Endodermal cell (in vitro differentiated cells): ENCODE data around the gene USP4. TPM values are rescaled to one million over a fixed set of nuclear protein-coding genes. Genes with fewer than 3 reads are reported as not detected.
A peak's percentile ranks its signal among the peaks of the same experiment; 100 is the strongest.
"Not testable (repeated sequence)": the region's sequence is repeated elsewhere in the genome, so short reads cannot be mapped to it uniquely, and the experiment has no call there.

Experiments
- DNase-seq: peaks from one replicate; pipeline ENCODE4 v3.0.0-alpha.2; 2017
- H3K27ac ChIP-seq: 2 replicates; pipeline ENCODE4 v1.5.1; 2013; ENCODE audit warnings: mild to moderate bottlenecking, low read depth, low read length, moderate library complexity
- H3K27me3 ChIP-seq: 2 replicates; pipeline ENCODE4 v1.6.1; 2013; ENCODE audit warnings: mild to moderate bottlenecking, low read length, moderate library complexity; ENCODE audit not compliant: insufficient read depth, control insufficient read depth, poor library complexity, severe bottlenecking
- H3K36me3 ChIP-seq: 2 replicates; pipeline ENCODE4 v1.7.0; 2013; ENCODE audit warnings: mild to moderate bottlenecking, low read length, moderate library complexity; ENCODE audit not compliant: control insufficient read depth, insufficient read depth
- H3K4me1 ChIP-seq: one replicate; pipeline ENCODE4 v1.7.0; 2013; ENCODE audit warnings: low read length; ENCODE audit not compliant: control insufficient read depth, insufficient read depth
- H3K4me3 ChIP-seq: 2 replicates; pipeline ENCODE4 v1.5.1; 2013; ENCODE audit warnings: mild to moderate bottlenecking, low read length, moderate library complexity
- H3K9ac ChIP-seq: 2 replicates; pipeline ENCODE4 v1.6.1; 2013; ENCODE audit warnings: mild to moderate bottlenecking, low read length, moderate library complexity; ENCODE audit not compliant: poor library complexity, severe bottlenecking; ENCODE audit errors: extremely low read depth
- H3K9me3 ChIP-seq: 2 replicates; pipeline ENCODE4 v1.6.1; 2013; ENCODE audit warnings: mild to moderate bottlenecking, low read length, moderate library complexity; ENCODE audit not compliant: control insufficient read depth
- H3K27ac Mint-ChIP-seq: 2 replicates; pipeline ENCODE4 v1.8.0; 2020; ENCODE audit warnings: mixed read lengths
- H3K27me3 Mint-ChIP-seq: 2 replicates; pipeline ENCODE4 v1.8.0; 2021; ENCODE audit warnings: mild to moderate bottlenecking, mixed read lengths; ENCODE audit not compliant: insufficient read depth
- H3K36me3 Mint-ChIP-seq: 2 replicates; pipeline ENCODE4 v1.8.0; 2020; ENCODE audit warnings: low read depth, mixed read lengths
- H3K4me1 Mint-ChIP-seq: 2 replicates; pipeline ENCODE4 v1.8.0; 2020; ENCODE audit warnings: mixed read lengths
- H3K4me3 Mint-ChIP-seq: 2 replicates; pipeline ENCODE4 v1.8.0; 2020; ENCODE audit warnings: mild to moderate bottlenecking, moderate library complexity, mixed read lengths
- H3K9me3 Mint-ChIP-seq: 2 replicates; pipeline ENCODE4 v1.8.0; 2020; ENCODE audit warnings: mild to moderate bottlenecking, mixed read lengths
- WGBS, 2 experiments: methylation state at CpG; one replicate each; pipeline versions ENCODE4 v1.1.5 to v1.1.7; 2013; ENCODE audit warnings: missing lambda C conversion rate in 2 of 2, mixed read lengths in 1 of 2; ENCODE audit not compliant: insufficient coverage in 1 of 2, insufficient read length in 1 of 2; 5-methylcytosine and 5-hydroxymethylcytosine counted together
- total RNA-seq, 2 donors: library from RNA; stranded (reverse); fragmentation: NEBNext Ultra II Directional in 1 of 2; extraction: Animal tissue kit (Norgen Biotek cat#: 25700) in 1 of 2; gene quantifications; 2 replicates in 1 of 2; 3 replicates in 1 of 2; pipeline ENCODE4 v1.2.1, GENCODE V29; 2021
- TF ChIP-seq, protein P1 (sequence below): fragments of 200-600 bp; sonication (generic); conservative IDR thresholded peaks from 2 replicates; pipeline ENCODE4 v1.5.0; 2021; ENCODE audit warnings: antibody characterized with exemption, mild to moderate bottlenecking

The USP4 gene
- total RNA-seq, 2 donors from 2014 or later = 48.3 to 48.9 TPM

DNA sequence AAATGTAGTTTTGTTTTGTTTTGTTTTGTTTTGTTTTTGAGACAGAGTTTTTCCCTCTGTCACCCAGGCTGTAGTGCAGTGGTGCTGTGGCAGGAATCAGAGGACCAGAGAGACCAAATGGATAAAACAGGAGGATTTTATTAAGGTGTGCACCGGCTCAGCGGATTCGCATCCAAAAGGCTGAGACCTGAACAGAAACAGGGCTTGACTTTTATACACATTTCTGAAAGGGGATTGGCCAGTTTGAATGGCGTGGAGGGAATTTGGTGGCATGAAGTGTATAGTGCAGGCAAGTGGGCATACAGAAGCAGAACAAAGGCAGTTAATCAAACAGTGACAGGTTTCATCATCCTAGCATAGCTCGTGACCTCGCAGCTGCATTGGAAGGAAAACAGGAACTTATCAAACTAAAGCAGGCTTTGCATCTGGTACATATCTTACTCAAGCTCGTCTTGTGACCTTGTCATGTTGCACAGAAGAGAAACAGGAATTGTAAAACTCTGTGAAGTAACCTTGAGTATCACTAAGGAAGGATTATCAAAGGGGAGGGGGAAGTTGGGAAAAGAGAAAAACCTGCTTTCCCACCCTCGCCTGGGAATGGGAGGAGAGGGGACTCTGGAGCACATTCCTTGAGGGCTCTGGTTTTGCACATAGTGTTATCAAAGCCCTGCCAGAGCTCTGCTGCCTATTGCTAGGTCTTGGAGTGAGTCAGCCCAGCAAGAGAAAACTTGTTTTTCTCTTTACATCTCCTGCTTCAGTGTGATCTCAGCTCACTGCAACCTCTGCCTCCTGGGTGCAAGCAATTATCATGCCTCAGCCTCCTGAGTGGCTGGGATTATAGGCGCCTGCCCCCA, 101.4 kb downstream of the USP4 start:
- H3K36me3 Mint-ChIP-seq = no peaks in the 10 kb centered on the region
- H3K9me3 Mint-ChIP-seq = peaks cover 40% of the 10 kb centered on the region
- DNase-seq = no peak
- 80 to 81% methylated on average over 9 of the region's 9 CpGs for WGBS, 2 experiments
- Histone ChIP-seq H3K4me1 (no peaks in the 10 kb centered on the region), H3K9ac (no peak overlapping the region), H3K9me3 (peaks cover 32% of the 10 kb centered on the region), H3K36me3 (no peaks in the 10 kb centered on the region), H3K4me3 (no peak overlapping the region), H3K27ac (peak overlapping the region; percentile 36), H3K27me3 (no peaks in the 10 kb centered on the region)
- no peak overlapping the region for H3K4me3 Mint-ChIP-seq
- TF ChIP-seq, protein P1, sequence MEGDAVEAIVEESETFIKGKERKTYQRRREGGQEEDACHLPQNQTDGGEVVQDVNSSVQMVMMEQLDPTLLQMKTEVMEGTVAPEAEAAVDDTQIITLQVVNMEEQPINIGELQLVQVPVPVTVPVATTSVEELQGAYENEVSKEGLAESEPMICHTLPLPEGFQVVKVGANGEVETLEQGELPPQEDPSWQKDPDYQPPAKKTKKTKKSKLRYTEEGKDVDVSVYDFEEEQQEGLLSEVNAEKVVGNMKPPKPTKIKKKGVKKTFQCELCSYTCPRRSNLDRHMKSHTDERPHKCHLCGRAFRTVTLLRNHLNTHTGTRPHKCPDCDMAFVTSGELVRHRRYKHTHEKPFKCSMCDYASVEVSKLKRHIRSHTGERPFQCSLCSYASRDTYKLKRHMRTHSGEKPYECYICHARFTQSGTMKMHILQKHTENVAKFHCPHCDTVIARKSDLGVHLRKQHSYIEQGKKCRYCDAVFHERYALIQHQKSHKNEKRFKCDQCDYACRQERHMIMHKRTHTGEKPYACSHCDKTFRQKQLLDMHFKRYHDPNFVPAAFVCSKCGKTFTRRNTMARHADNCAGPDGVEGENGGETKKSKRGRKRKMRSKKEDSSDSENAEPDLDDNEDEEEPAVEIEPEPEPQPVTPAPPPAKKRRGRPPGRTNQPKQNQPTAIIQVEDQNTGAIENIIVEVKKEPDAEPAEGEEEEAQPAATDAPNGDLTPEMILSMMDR = no peak
- H3K27me3 Mint-ChIP-seq = peaks cover 3% of the 10 kb centered on the region
- no peaks in the 10 kb centered on the region for H3K4me1 Mint-ChIP-seq
- H3K27ac Mint-ChIP-seq = no peak overlapping the region

DNA sequence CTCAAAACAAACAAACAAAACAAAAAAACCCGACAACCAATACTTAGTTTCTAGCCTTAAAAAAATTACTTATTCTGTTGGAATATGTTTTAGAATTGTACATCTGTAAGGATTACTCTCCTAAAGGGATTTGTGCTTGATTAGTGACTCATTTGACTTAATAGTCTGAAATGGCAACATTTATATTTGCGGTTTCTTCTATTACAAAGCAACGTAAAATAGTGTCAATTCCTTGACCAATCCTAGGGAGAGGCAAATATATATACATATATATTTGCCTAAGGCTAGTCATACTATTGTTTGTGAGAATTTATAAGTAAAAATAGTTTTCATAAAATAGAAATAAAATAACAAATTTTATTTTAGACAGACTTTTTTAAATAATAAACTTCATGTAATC, 102.5 kb downstream of the USP4 start:
- no peak overlapping the region for H3K27ac ChIP-seq
- DNase-seq = no peak
- TF ChIP-seq, protein P1 = no peak
- H3K9ac ChIP-seq = no peak overlapping the region
- peaks cover 44% of the 10 kb centered on the region for H3K9me3 ChIP-seq
- H3K27me3 Mint-ChIP-seq = peaks cover 3% of the 10 kb centered on the region
- H3K4me1 ChIP-seq = no peaks in the 10 kb centered on the region
- H3K9me3 Mint-ChIP-seq = peaks cover 51% of the 10 kb centered on the region
- H3K27ac Mint-ChIP-seq = no peak overlapping the region
- no peaks in the 10 kb centered on the region for H3K4me1 Mint-ChIP-seq
- no peaks in the 10 kb centered on the region for H3K36me3 ChIP-seq
- H3K4me3 Mint-ChIP-seq = no peak overlapping the region
- no peaks in the 10 kb centered on the region for H3K27me3 ChIP-seq
- H3K4me3 ChIP-seq = no peak overlapping the region
- 100% methylated on average over 1 of the region's 3 CpGs; no CpG with 5 or more reads in 1 of the 2 experiments for WGBS, 2 experiments
- no peaks in the 10 kb centered on the region for H3K36me3 Mint-ChIP-seq

DNA sequence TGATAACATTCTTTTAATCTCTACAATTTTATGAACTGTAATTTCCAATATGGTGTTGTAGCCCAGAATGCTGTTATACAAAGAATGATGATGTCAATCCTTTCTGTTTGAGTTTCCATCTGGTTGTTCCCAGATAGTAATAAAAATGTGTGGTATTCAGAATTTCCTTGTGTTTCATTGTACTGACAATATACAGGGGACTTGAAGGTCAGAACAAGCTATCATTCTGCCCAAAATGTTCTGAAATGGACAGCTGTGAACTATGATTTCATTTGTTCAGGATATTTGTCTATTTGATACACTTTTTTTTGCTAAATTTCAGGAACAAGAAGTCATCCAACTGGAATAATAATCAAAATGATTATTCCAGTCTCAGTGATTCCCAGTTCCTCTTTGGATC, 103.6 kb downstream of the USP4 start:
- Histone ChIP-seq H3K27ac (no peak overlapping the region), H3K9ac (no peak overlapping the region), H3K27me3 (no peaks in the 10 kb centered on the region), H3K9me3 (peaks cover 55% of the 10 kb centered on the region), H3K4me3 (no peak overlapping the region), H3K4me1 (no peaks in the 10 kb centered on the region), H3K36me3 (no peaks in the 10 kb centered on the region)
- H3K4me3 Mint-ChIP-seq = no peak overlapping the region
- no peaks in the 10 kb centered on the region for H3K36me3 Mint-ChIP-seq
- no peak overlapping the region for H3K27ac Mint-ChIP-seq
- no peaks in the 10 kb centered on the region for H3K4me1 Mint-ChIP-seq
- TF ChIP-seq, protein P1 = no peak
- peaks cover 62% of the 10 kb centered on the region for H3K9me3 Mint-ChIP-seq
- H3K27me3 Mint-ChIP-seq = peaks cover 3% of the 10 kb centered on the region
- DNase-seq = no peak

DNA sequence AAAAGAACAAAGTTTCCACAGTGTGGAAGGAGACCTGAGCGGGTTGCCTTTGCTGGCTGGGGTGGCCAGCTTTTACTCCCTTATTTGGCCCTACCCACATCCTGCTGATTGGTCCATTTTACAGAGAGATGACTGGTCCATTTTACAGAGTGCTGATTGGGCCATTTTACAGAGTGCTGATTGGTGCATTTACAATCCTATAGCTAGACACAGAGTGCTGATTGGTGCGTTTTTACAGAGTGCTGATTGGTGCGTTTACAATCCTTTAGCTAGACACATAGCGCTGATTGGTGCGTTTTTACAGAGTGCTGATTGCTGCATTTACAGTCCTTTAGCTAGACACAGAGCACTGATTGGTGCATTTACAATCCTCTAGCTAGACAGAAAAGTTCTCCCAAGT, 111.0 kb downstream of the USP4 start:
- not testable (repeated sequence) for H3K27ac Mint-ChIP-seq, H3K4me3 ChIP-seq, H3K4me1 ChIP-seq, H3K9ac ChIP-seq, H3K36me3 Mint-ChIP-seq, H3K36me3 ChIP-seq, DNase-seq, H3K4me3 Mint-ChIP-seq, H3K4me1 Mint-ChIP-seq, H3K27me3 ChIP-seq, H3K27ac ChIP-seq, H3K27me3 Mint-ChIP-seq
- H3K9me3 ChIP-seq = peaks cover 51% of the 10 kb centered on the region
- peaks cover 85% of the 10 kb centered on the region for H3K9me3 Mint-ChIP-seq
- 93 to 95% methylated on average over 5 of the region's 5 CpGs for WGBS, 2 experiments
